ENCODE data around the gene TP53TG5.

DNA sequence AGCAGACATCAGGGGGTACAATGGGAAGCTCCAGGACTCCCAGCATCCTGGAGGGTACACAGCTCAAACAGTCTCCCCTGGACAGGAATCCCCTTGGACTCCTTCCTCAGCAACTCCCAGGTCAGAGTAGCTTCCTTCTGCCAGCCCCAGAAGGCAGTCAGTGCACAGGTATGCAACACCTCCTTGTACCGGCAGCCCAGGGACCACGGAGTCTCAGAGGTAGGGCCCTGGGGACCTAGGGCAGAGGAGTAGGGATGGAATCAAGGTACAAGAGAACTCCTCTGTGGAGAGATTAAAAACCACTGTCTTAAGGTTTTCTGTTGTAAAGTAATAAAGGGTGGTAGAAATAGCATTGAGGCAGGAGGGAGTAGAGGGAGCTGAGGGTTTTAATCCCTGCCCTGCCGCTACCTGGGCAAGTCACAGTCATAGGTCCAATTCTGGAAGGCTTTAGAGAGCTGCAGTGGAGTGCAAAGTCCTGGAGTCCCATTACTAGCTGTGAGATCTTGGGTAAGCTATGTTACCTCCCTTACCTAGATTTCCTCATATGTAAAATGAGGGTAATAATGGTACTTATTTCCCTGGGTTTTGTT, 7.5 kb downstream of the TP53TG5 start:
- TF ChIP-seq, protein P1, sequence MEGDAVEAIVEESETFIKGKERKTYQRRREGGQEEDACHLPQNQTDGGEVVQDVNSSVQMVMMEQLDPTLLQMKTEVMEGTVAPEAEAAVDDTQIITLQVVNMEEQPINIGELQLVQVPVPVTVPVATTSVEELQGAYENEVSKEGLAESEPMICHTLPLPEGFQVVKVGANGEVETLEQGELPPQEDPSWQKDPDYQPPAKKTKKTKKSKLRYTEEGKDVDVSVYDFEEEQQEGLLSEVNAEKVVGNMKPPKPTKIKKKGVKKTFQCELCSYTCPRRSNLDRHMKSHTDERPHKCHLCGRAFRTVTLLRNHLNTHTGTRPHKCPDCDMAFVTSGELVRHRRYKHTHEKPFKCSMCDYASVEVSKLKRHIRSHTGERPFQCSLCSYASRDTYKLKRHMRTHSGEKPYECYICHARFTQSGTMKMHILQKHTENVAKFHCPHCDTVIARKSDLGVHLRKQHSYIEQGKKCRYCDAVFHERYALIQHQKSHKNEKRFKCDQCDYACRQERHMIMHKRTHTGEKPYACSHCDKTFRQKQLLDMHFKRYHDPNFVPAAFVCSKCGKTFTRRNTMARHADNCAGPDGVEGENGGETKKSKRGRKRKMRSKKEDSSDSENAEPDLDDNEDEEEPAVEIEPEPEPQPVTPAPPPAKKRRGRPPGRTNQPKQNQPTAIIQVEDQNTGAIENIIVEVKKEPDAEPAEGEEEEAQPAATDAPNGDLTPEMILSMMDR (IDR thresholded peaks at IDR 0.05), result no peak
- TF ChIP-seq EZH2 (IDR thresholded peaks at IDR 0.05), result no peak
- TF ChIP-seq EZH2phosphoT487 (IDR thresholded peaks at IDR 0.05), result no peak
